ENCODE results near the gene KCNA2.

Gene KCNA2

DNA sequence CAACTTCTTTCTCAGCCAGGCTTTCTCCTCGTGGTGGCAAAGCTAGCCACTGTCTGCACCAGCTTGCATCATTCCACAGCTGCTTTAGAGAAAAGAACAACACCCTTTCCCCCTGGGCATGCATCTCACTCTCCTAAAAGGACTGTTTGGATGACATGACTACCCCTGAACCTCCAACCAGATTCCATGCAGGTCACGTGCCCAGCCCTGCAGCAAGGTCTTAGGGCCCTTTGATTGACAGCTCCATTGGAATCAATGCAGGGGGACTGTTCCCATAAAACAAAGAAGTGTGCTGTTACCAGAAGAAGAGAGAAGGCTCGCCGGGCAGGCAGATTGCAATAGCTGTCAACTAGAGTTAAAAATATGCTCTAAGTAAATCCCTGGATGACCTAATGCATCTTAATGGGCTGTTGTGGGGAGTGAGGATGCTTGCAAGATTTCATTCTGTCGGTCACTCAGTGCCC, 24.4 kb downstream of the KCNA2 start:
- FAIRE-seq, result no peak
- DNase-seq (ENCODE audit: insufficient read length, low spot score), result no peak
- TF ChIP-seq TAF1 (IDR thresholded peaks at IDR 0.05; ENCODE audit: low read depth, low read length), result no peak
- no peak for TF ChIP-seq SPI1 (IDR thresholded peaks at IDR 0.05; ENCODE audit: low read depth, low read length)
- TF ChIP-seq PAX5 (IDR thresholded peaks at IDR 0.05; ENCODE audit: insufficient read depth, low read length, severe bottlenecking), result no peak
- TF ChIP-seq POLR2AphosphoS5 (IDR thresholded peaks at IDR 0.05; ENCODE audit: low read depth, low read length), result no peak
- no peak for TF ChIP-seq POU2F2 (IDR thresholded peaks at IDR 0.05; ENCODE audit: low read depth, low read length)
- TF ChIP-seq POLR2A (IDR thresholded peaks at IDR 0.05; ENCODE audit: low read depth, low read length), result no peak

DNA sequence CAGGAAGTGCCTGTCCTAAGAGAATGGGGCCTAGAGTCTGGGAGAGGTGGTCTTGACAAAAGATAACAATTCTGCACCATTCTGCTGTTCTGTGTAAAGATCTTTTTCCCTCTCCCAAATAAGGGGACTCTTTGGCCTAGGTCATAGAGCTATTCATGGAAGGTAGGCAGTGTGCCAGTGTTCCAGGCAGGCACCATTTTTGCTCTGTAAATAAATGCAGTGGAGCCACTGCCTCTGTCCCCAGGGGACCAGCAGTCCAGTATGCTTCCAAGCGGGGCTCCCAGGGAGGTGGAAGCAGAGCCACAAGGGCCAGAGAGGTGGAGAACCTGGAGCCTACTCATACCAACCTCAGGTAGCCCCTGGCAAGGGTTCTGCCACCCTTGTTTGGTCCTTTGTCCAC, 25.9 kb downstream of the KCNA2 start:
- TF ChIP-seq POU2F2 (IDR thresholded peaks at IDR 0.05; ENCODE audit: low read depth, low read length) (no peak), POLR2AphosphoS5 (IDR thresholded peaks at IDR 0.05; ENCODE audit: low read depth, low read length) (no peak), PAX5 (IDR thresholded peaks at IDR 0.05; ENCODE audit: insufficient read depth, low read length, severe bottlenecking) (no peak), POLR2A (IDR thresholded peaks at IDR 0.05; ENCODE audit: low read depth, low read length) (no peak), TAF1 (IDR thresholded peaks at IDR 0.05; ENCODE audit: low read depth, low read length) (no peak), SPI1 (IDR thresholded peaks at IDR 0.05; ENCODE audit: low read depth, low read length) (no peak)
- DNase-seq (ENCODE audit: insufficient read length, low spot score) (no peak), FAIRE-seq (no peak)

DNA sequence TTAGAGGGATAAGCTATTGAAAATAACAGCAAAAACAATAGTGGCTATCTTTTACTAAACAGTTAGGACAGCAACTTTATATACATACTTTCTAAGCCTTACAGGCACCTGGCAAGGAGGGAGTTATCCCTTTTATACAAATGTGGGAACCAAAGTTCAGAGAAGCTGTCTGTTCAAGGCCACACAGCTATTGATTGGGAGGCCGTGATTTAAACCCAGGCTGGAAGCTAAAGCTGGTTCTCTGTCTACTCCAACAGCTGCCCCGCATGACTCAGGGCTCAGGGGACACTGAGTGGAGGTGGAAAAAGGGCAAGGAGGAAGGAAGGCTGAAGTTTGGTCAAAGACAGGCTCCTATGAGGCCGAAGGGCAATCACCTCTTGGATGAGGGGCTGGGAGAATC, 26.7 kb downstream of the KCNA2 start:
- no peak for DNase-seq (ENCODE audit: insufficient read length, low spot score)
- FAIRE-seq, result no peak
- TF ChIP-seq SPI1 (IDR thresholded peaks at IDR 0.05; ENCODE audit: low read depth, low read length), result no peak
- TF ChIP-seq POLR2AphosphoS5 (IDR thresholded peaks at IDR 0.05; ENCODE audit: low read depth, low read length), result no peak
- TF ChIP-seq POU2F2 (IDR thresholded peaks at IDR 0.05; ENCODE audit: low read depth, low read length), result no peak
- TF ChIP-seq POLR2A (IDR thresholded peaks at IDR 0.05; ENCODE audit: low read depth, low read length), result no peak
- TF ChIP-seq PAX5 (IDR thresholded peaks at IDR 0.05; ENCODE audit: insufficient read depth, low read length, severe bottlenecking), result no peak
- TF ChIP-seq TAF1 (IDR thresholded peaks at IDR 0.05; ENCODE audit: low read depth, low read length), result no peak

DNA sequence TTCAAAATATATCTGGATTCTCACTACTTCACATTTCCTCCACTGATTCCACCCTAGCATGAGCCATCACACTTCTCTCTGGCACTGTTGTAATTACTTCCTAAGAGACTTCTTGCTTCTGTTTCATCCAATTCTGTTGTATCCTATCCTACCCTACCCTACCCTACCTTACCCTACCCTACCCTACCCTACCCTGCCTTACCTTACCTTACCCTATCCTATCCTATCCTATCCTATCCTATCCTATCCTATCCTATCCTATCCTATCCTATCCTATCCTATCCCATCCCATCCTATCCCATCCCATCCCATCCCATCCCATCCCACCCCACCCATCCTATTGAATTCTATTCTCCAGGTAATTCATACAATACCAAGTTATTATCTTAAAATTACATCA, 29.7 kb downstream of the KCNA2 start:
- DNase-seq (ENCODE audit: insufficient read length, low spot score) (no peak), FAIRE-seq (no peak)
- TF ChIP-seq SPI1 (IDR thresholded peaks at IDR 0.05; ENCODE audit: low read depth, low read length) (no peak), POLR2A (IDR thresholded peaks at IDR 0.05; ENCODE audit: low read depth, low read length) (no peak), PAX5 (IDR thresholded peaks at IDR 0.05; ENCODE audit: insufficient read depth, low read length, severe bottlenecking) (no peak), TAF1 (IDR thresholded peaks at IDR 0.05; ENCODE audit: low read depth, low read length) (no peak), POLR2AphosphoS5 (IDR thresholded peaks at IDR 0.05; ENCODE audit: low read depth, low read length) (no peak), POU2F2 (IDR thresholded peaks at IDR 0.05; ENCODE audit: low read depth, low read length) (no peak)

DNA sequence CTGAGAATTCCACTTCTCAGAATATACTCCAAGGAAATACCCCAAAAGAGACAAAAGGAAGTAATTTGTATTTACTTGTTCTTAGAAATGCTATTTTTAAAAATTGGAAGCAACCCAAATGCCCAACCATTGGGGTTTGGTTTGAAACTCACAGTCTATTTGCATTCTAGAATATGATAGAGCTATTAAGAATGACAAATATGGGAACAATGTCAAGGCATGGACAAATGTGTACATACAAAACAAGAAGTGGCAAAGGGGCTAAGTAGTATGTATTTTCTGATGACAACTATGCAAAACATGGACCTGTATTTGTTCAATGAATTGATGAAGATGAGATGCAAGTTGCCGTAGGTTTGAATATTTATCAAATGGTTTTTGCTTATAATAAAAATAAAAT, 32.8 kb downstream of the KCNA2 start:
- no peak for TF ChIP-seq POU2F2 (IDR thresholded peaks at IDR 0.05; ENCODE audit: low read depth, low read length)
- no peak for TF ChIP-seq POLR2A (IDR thresholded peaks at IDR 0.05; ENCODE audit: low read depth, low read length)
- no peak for TF ChIP-seq PAX5 (IDR thresholded peaks at IDR 0.05; ENCODE audit: insufficient read depth, low read length, severe bottlenecking)
- TF ChIP-seq SPI1 (IDR thresholded peaks at IDR 0.05; ENCODE audit: low read depth, low read length), result no peak
- TF ChIP-seq POLR2AphosphoS5 (IDR thresholded peaks at IDR 0.05; ENCODE audit: low read depth, low read length), result no peak
- TF ChIP-seq TAF1 (IDR thresholded peaks at IDR 0.05; ENCODE audit: low read depth, low read length), result no peak
- no peak for FAIRE-seq
- DNase-seq (ENCODE audit: insufficient read length, low spot score), result no peak

DNA sequence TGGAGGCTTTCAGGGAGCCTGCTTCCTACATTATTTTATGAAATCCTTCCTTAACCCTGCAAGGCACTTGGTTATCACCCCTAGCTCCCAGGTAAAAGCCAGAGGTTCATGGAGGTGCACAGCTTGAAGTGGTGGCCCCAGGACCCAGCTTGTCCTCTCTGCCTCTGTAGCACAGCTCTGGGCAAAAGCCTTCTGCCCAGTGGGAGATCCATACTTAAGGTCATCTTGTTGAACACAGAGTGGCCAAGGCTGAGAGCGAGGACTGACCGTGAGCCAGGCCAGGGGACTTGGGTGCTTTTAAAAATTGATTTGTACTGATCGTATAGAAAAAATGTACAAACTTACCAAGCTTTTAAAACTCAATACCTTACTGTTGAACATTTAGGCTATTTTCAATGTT, 33.4 kb downstream of the KCNA2 start:
- DNase-seq (ENCODE audit: insufficient read length, low spot score), result no peak
- no peak for FAIRE-seq
- TF ChIP-seq POU2F2 (IDR thresholded peaks at IDR 0.05; ENCODE audit: low read depth, low read length), result no peak
- no peak for TF ChIP-seq POLR2A (IDR thresholded peaks at IDR 0.05; ENCODE audit: low read depth, low read length)
- no peak for TF ChIP-seq SPI1 (IDR thresholded peaks at IDR 0.05; ENCODE audit: low read depth, low read length)
- TF ChIP-seq PAX5 (IDR thresholded peaks at IDR 0.05; ENCODE audit: insufficient read depth, low read length, severe bottlenecking), result no peak
- TF ChIP-seq POLR2AphosphoS5 (IDR thresholded peaks at IDR 0.05; ENCODE audit: low read depth, low read length), result no peak
- no peak for TF ChIP-seq TAF1 (IDR thresholded peaks at IDR 0.05; ENCODE audit: low read depth, low read length)

DNA sequence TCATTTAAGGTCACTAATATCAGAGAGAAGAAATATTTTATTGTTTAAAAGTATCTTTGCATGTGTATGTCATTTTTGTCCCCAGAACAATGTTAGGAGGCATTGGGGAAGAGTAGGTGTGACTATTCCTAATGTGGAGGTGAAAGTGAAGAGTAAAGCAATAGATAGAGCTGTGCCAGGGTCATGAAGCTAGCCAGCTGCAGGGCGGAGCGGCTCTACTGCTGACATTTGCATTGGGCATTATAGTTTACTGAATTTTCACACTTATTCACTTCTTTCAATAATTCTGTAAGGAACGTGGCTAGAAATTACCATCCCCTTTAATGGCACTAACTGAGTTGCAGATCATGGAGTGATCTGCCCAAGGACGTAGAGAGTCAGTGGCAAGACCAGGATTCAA, 35.3 kb downstream of the KCNA2 start:
- FAIRE-seq (no peak), DNase-seq (ENCODE audit: insufficient read length, low spot score) (no peak)
- no peak for TF ChIP-seq POLR2AphosphoS5 (IDR thresholded peaks at IDR 0.05; ENCODE audit: low read depth, low read length)

DNA sequence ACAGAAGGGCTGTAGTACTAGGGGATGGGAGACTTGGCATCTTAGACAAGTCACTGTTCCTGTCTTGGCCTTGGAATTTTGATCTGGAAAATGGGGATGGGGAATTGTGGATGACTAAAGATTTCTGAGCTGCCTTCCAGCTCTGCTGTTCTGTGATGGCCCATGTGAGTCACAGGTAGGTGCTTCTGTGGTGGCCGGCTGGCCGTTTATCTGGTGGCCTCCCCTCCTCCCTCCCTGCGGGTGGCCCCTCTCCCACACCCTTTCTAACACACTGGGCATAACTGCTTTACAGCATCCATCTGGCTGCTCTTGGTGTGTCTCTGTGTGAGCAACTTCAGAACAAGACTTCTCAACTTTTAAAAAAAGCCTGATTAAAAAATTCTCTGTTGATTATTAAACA, 35.9 kb downstream of the KCNA2 start:
- DNase-seq (ENCODE audit: insufficient read length, low spot score) (no peak), FAIRE-seq (no peak)
- no peak for TF ChIP-seq POLR2A (IDR thresholded peaks at IDR 0.05; ENCODE audit: low read depth, low read length)
- no peak for TF ChIP-seq TAF1 (IDR thresholded peaks at IDR 0.05; ENCODE audit: low read depth, low read length)
- no peak for TF ChIP-seq POLR2AphosphoS5 (IDR thresholded peaks at IDR 0.05; ENCODE audit: low read depth, low read length)
- no peak for TF ChIP-seq POU2F2 (IDR thresholded peaks at IDR 0.05; ENCODE audit: low read depth, low read length)
- no peak for TF ChIP-seq PAX5 (IDR thresholded peaks at IDR 0.05; ENCODE audit: insufficient read depth, low read length, severe bottlenecking)
- no peak for TF ChIP-seq SPI1 (IDR thresholded peaks at IDR 0.05; ENCODE audit: low read depth, low read length)

DNA sequence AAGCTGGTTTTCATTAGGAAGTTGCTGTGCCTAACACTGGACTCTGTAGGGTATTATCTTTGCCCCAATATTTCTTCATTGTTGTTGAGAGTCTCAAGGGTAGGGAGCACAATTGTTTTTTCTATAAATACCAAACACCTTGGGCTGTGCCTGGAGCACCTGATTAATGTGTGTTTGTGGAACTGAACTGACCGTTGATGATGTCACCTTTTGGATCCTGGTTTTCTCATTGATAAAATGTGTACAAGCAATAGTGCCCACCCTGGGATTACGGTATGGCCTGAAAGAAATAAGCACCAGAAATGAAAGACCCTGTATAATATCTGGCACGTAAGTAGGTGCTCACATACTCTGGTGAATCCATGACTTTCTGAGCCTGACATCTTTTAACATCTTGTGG, 39.3 kb downstream of the KCNA2 start:
- DNase-seq (ENCODE audit: insufficient read length, low spot score) (no peak), FAIRE-seq (no peak)
- TF ChIP-seq SPI1 (IDR thresholded peaks at IDR 0.05; ENCODE audit: low read depth, low read length), result no peak
- no peak for TF ChIP-seq TAF1 (IDR thresholded peaks at IDR 0.05; ENCODE audit: low read depth, low read length)
- no peak for TF ChIP-seq POU2F2 (IDR thresholded peaks at IDR 0.05; ENCODE audit: low read depth, low read length)

DNA sequence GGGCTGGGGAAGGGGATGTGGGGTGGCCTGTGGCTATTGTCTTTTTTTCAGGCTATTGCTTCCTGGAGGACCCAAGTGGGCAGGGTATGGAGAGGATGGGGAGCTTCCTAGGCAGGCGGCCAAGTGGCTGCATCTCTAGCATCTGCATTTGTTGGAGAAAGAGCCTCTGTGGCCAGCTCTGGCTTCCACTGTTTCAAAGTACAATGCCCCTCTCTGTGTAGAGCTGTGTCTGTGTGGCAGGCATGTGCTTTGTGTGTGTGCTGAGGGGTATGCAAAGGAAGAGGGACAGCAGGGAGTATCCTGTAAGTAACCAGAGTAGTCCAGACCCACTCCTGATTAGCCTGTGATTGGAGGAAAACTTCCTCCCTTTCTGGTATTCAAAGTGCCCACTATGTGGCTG, 40.6 kb downstream of the KCNA2 start:
- FAIRE-seq (no peak), DNase-seq (ENCODE audit: insufficient read length, low spot score) (no peak)
- no peak for TF ChIP-seq PAX5 (IDR thresholded peaks at IDR 0.05; ENCODE audit: insufficient read depth, low read length, severe bottlenecking)
- TF ChIP-seq TAF1 (IDR thresholded peaks at IDR 0.05; ENCODE audit: low read depth, low read length), result no peak
- TF ChIP-seq POLR2AphosphoS5 (IDR thresholded peaks at IDR 0.05; ENCODE audit: low read depth, low read length), result no peak
- TF ChIP-seq POLR2A (IDR thresholded peaks at IDR 0.05; ENCODE audit: low read depth, low read length), result no peak
- no peak for TF ChIP-seq POU2F2 (IDR thresholded peaks at IDR 0.05; ENCODE audit: low read depth, low read length)
- no peak for TF ChIP-seq SPI1 (IDR thresholded peaks at IDR 0.05; ENCODE audit: low read depth, low read length)
